GM23338 (cell line): ENCODE results near the gene FMN1. TPM values are rescaled to one million over a fixed set of nuclear protein-coding genes. Genes with fewer than 3 reads are reported as not detected.

Experiments used
- ATAC-seq: fragments of 200-7000 bp; cut with Tn5 transposase; 3 replicates; pipeline ENCODE4 v1.9.1; 2020
- DNase-seq: peaks from one replicate; pipeline ENCODE4 v3.0.0-alpha.2; 2015; ENCODE audit warnings: low spot score
- H2AFZ ChIP-seq: fragments of 200-600 bp; sonication (generic); 2 replicates; pipeline ENCODE4 v1.8.0; 2016; ENCODE audit warnings: antibody characterized with exemption, mild to moderate bottlenecking, moderate library complexity
- H3F3A ChIP-seq: fragments of 200-600 bp; sonication (generic); replicated peaks from 2 replicates; pipeline ENCODE4 v1.8.0; 2017; ENCODE audit warnings: antibody characterized with exemption, mixed run types, low read depth
- H3K27ac ChIP-seq: fragments of 200-600 bp; sonication (generic); 2 replicates; pipeline ENCODE4 v1.6.1; 2016; ENCODE audit warnings: low read depth
- H3K27me3 ChIP-seq: fragments of 200-600 bp; sonication (generic); 2 replicates; pipeline ENCODE4 v1.8.0; 2016; ENCODE audit warnings: mild to moderate bottlenecking, mixed run types, moderate library complexity; ENCODE audit not compliant: insufficient read depth
- H3K36me3 ChIP-seq: fragments of 200-600 bp; sonication (generic); 2 replicates; pipeline ENCODE4 v1.8.0; 2016; ENCODE audit warnings: mild to moderate bottlenecking; ENCODE audit not compliant: insufficient read depth
- H3K4me1 ChIP-seq: fragments of 200-600 bp; sonication (generic); 2 replicates; pipeline ENCODE4 v1.8.0; 2016; ENCODE audit warnings: mild to moderate bottlenecking, moderate library complexity; ENCODE audit not compliant: insufficient read depth
- H3K4me2 ChIP-seq: fragments of 200-600 bp; sonication (generic); 2 replicates; pipeline ENCODE4 v1.7.1; 2017; ENCODE audit warnings: mixed run types
- H3K4me3 ChIP-seq: fragments of 200-600 bp; sonication (generic); 2 replicates; pipeline ENCODE4 v1.6.1; 2016; ENCODE audit warnings: mixed run types
- H3K79me2 ChIP-seq: fragments of 200-600 bp; sonication (generic); replicated peaks from 2 replicates; pipeline ENCODE4 v1.8.0; 2017; ENCODE audit warnings: mild to moderate bottlenecking; ENCODE audit not compliant: insufficient read depth
- H3K9me2 ChIP-seq: fragments of 200-600 bp; sonication (generic); 2 replicates; pipeline ENCODE4 v1.8.0; 2017; ENCODE audit not compliant: insufficient read depth
- H4K20me1 ChIP-seq: fragments of 200-600 bp; sonication (generic); replicated peaks from 2 replicates; pipeline ENCODE4 v1.8.0; 2017; ENCODE audit warnings: mild to moderate bottlenecking; ENCODE audit not compliant: insufficient read depth
- H3K27ac Mint-ChIP-seq: 2 replicates; pipeline ENCODE4 v1.8.0; 2020; ENCODE audit warnings: inconsistent platforms, mild to moderate bottlenecking, moderate library complexity, mixed read lengths
- H3K27me3 Mint-ChIP-seq: 3 replicates; pipeline ENCODE4 v1.8.0; 2022; ENCODE audit warnings: low read depth, mild to moderate bottlenecking, moderate library complexity, mixed read lengths, inconsistent platforms; ENCODE audit not compliant: insufficient read depth, poor library complexity
- H3K36me3 Mint-ChIP-seq: 3 replicates; pipeline ENCODE4 v1.8.0; 2021; ENCODE audit warnings: low read depth, mild to moderate bottlenecking, inconsistent platforms, moderate library complexity, mixed read lengths
- H3K4me1 Mint-ChIP-seq: 3 replicates; pipeline ENCODE4 v1.8.0; 2020; ENCODE audit warnings: mild to moderate bottlenecking, inconsistent platforms, mixed read lengths
- H3K4me3 Mint-ChIP-seq: 3 replicates; pipeline ENCODE4 v1.8.0; 2021; ENCODE audit warnings: moderate library complexity, mild to moderate bottlenecking, inconsistent platforms, mixed read lengths
- H3K9me3 Mint-ChIP-seq: 3 replicates; pipeline ENCODE4 v1.8.0; 2020; ENCODE audit warnings: moderate library complexity, mild to moderate bottlenecking, inconsistent platforms, mixed read lengths
- CREB1 ChIP-seq: fragments of 250-450 bp; sonication (Bioruptor Pico); IDR thresholded peaks from 2 replicates; pipeline ENCODE4 v1.5.0; 2020; ENCODE audit warnings: low read depth, mild to moderate bottlenecking, moderate library complexity
- CTCF ChIP-seq, 2 experiments: fragments of 200-600 bp in 1 of 2; sonication (generic) in 1 of 2; conservative IDR thresholded peaks; 2 replicates each; pipeline versions ENCODE4 v1.5.1 to v1.6.1; 2016 to 2017; ENCODE audit warnings: antibody characterized with exemption in 2 of 2, low read depth in 2 of 2, mild to moderate bottlenecking in 2 of 2, moderate library complexity in 1 of 2
- ETS1 ChIP-seq: IDR thresholded peaks from 2 replicates; pipeline ENCODE4 v1.6.1; 2016; ENCODE audit warnings: antibody characterized with exemption
- EZH2 ChIP-seq: fragments of 200-600 bp; sonication (generic); IDR thresholded peaks from one replicate; pipeline ENCODE4 v1.8.0; 2017; ENCODE audit warnings: antibody characterized with exemption, mild to moderate bottlenecking, low read depth; ENCODE audit not compliant: unreplicated experiment
- EZH2phosphoT487 ChIP-seq: fragments of 200-600 bp; sonication (generic); IDR thresholded peaks from one replicate; pipeline ENCODE4 v1.8.1; 2018; ENCODE audit warnings: antibody characterized with exemption; ENCODE audit not compliant: unreplicated experiment
- JUNB ChIP-seq: IDR thresholded peaks from one replicate; pipeline ENCODE4 v1.6.1; 2016; ENCODE audit warnings: antibody characterized with exemption; ENCODE audit not compliant: unreplicated experiment
- NANOG ChIP-seq: IDR thresholded peaks from 2 replicates; pipeline ENCODE4 v1.6.1; 2016; ENCODE audit warnings: antibody characterized with exemption, borderline replicate concordance
- POLR2AphosphoS5 ChIP-seq: IDR thresholded peaks from 2 replicates; pipeline ENCODE4 v1.6.1; 2016; ENCODE audit warnings: antibody characterized with exemption, low read depth
- REST ChIP-seq: IDR thresholded peaks from one replicate; pipeline ENCODE4 v1.6.1; 2018; ENCODE audit warnings: antibody characterized with exemption; ENCODE audit not compliant: unreplicated experiment
- STAT1 ChIP-seq: IDR thresholded peaks from one replicate; pipeline ENCODE4 v1.6.1; 2016; ENCODE audit warnings: antibody characterized with exemption; ENCODE audit not compliant: unreplicated experiment
- ZNF114 ChIP-seq: fragments of 250-450 bp; sonication (Bioruptor Pico); IDR thresholded peaks from 2 replicates; pipeline ENCODE4 v1.5.0; 2020; ENCODE audit warnings: mild to moderate bottlenecking, moderate library complexity
- ZNF331 ChIP-seq: fragments of 250-450 bp; sonication (Bioruptor Pico); IDR thresholded peaks from 2 replicates; pipeline ENCODE4 v1.5.0; 2020; ENCODE audit warnings: low read depth, mild to moderate bottlenecking, moderate library complexity
- ZNF462 ChIP-seq: fragments of 250-450 bp; sonication (Bioruptor Pico); IDR thresholded peaks from 2 replicates; pipeline ENCODE4 v1.5.0; 2020; ENCODE audit warnings: mild to moderate bottlenecking, moderate library complexity
- polyA plus RNA-seq: library from polyadenylated mRNA; unstranded; fragments of >200 nt; fragmentation: Nextera tagmentation; extraction: Ambion mirVana; gene quantifications from 2 replicates; pipeline ENCODE4 v1.2.1, GENCODE V29; 2016
- total RNA-seq: library from RNA; depleted of rRNA; stranded (reverse); fragments of >200 nt; shearing (Covaris generic); gene quantifications from 2 replicates; pipeline ENCODE4 v1.2.3, GENCODE V29; 2014

FMN1 gene
- total and polyA plus RNA-seq, 2 experiments from 2014 or later = 1.2 to 1.6 TPM

GRCh38 chr15:32972686-32973085 lies 221.8 kb downstream of the FMN1 start:
- DNase-seq (no peak), ATAC-seq (no peak)
- Mint-ChIP-seq H3K4me3 (no peak overlapping the region), H3K4me1 (peaks cover 10% of the 10 kb centered on the region; the same call in 2 of the 3 replicates), H3K9me3 (no peaks in the 10 kb centered on the region), H3K27me3 (peaks cover 2% of the 10 kb centered on the region), H3K36me3 (no peaks in the 10 kb centered on the region), H3K27ac (no peak overlapping the region)
- Histone ChIP-seq H4K20me1 (no peaks in the 10 kb centered on the region), H3K79me2 (no peaks in the 10 kb centered on the region), H3K4me2 (no peak overlapping the region), H3K27ac (no peak overlapping the region), H3K36me3 (no peaks in the 10 kb centered on the region), H2AFZ (no peak overlapping the region), H3K4me3 (no peak overlapping the region), H3K4me1 (peaks cover 8% of the 10 kb centered on the region; the same call in 1 of the 2 replicates), H3F3A (no peaks in the 10 kb centered on the region), H3K27me3 (no peaks in the 10 kb centered on the region), H3K9me2 (peaks cover 4% of the 10 kb centered on the region; the same call in 1 of the 2 replicates)
- no peak for TF ChIP-seq CTCF (conservative IDR thresholded peaks at IDR 0.05; ENCODE audit: low read depth in 2 of 2)
- TF ChIP-seq JUNB = no peak
- TF ChIP-seq ZNF331 (CRISPR knock-in tag) = no peak
- TF ChIP-seq REST = no peak
- no peak for TF ChIP-seq NANOG
- TF ChIP-seq ETS1 = no peak
- TF ChIP-seq EZH2 = no peak
- no peak for TF ChIP-seq CREB1 (CRISPR knock-in tag)
- TF ChIP-seq ZNF114 (CRISPR knock-in tag) = no peak
- no peak for TF ChIP-seq STAT1
- TF ChIP-seq ZNF462 (CRISPR knock-in tag) = no peak
- TF ChIP-seq POLR2AphosphoS5 = no peak
- no peak for TF ChIP-seq EZH2phosphoT487
